Stimulated activated CD8-positive, alpha-beta memory T cell treated with anti-CD3 and anti-CD28 coated beads, Interleukin-12 subunit alpha, Interleukin-12 subunit beta, amount 100 ng/mL, for 4 hours (primary cell): Measurements from ENCODE around the gene ACTL9.
A peak's percentile ranks its signal among the peaks of the same experiment; 100 is the strongest.

Source experiments
- DNase-seq: peaks from one replicate; pipeline ENCODE4 v3.0.0-alpha.2; 2020; ENCODE audit warnings: low read depth

The ACTL9 gene

GRCh38 chr19:8684001-8684902 lies 14.3 kb downstream of the ACTL9 start:
- DNase-seq: no peak

GRCh38 chr19:8682931-8683330 lies 15.7 kb downstream of the ACTL9 start:
- no peak for DNase-seq

- DNase-seq: no peak
These were observed 16.1 kb downstream of the ACTL9 start for GRCh38 chr19:8682472-8682871.

GRCh38 chr19:8681345-8682029 lies 17.1 kb downstream of the ACTL9 start:
- no peak for DNase-seq

GRCh38 chr19:8680676-8681344 lies 17.8 kb downstream of the ACTL9 start:
- DNase-seq: no peak

- DNase-seq: no peak
These were observed 20.3 kb downstream of the ACTL9 start for GRCh38 chr19:8678244-8678807.

GRCh38 chr19:8675066-8675465 lies 23.5 kb downstream of the ACTL9 start:
- no peak for DNase-seq

- DNase-seq: no peak
These were observed 25.2 kb downstream of the ACTL9 start for GRCh38 chr19:8673276-8673891.

GRCh38 chr19:8666814-8667405 lies 31.7 kb downstream of the ACTL9 start:
- no peak for DNase-seq

- DNase-seq: no peak
These were observed 33.0 kb downstream of the ACTL9 start for GRCh38 chr19:8665468-8666213.

GRCh38 chr19:8664671-8665057 lies 33.9 kb downstream of the ACTL9 start:
- no peak for DNase-seq

GRCh38 chr19:8663920-8664670 lies 34.5 kb downstream of the ACTL9 start:
- DNase-seq: no peak

- no peak for DNase-seq
These were observed 36.3 kb downstream of the ACTL9 start for GRCh38 chr19:8662263-8662662.

GRCh38 chr19:8659905-8660304 lies 38.7 kb downstream of the ACTL9 start:
- no peak for DNase-seq

- DNase-seq: no peak
These were observed 40.7 kb downstream of the ACTL9 start for GRCh38 chr19:8657869-8658268.

- no peak for DNase-seq
These were observed 43.3 kb downstream of the ACTL9 start for GRCh38 chr19:8655340-8655709.

GRCh38 chr19:8654591-8655339 lies 43.8 kb downstream of the ACTL9 start:
- peak; percentile 50 for DNase-seq

GRCh38 chr19:8648240-8648639 lies 50.4 kb downstream of the ACTL9 start:
- no peak for DNase-seq
